ENCODE results near the gene PCCB.
"Not testable (repeated sequence)": the region's sequence is repeated elsewhere in the genome, so short reads cannot be mapped to it uniquely, and the experiment has no call there.

PCCB gene

GRCh38 chr3:136263251-136263650 lies 13.1 kb downstream of the PCCB start:
- Histone ChIP-seq H3K27ac (ENCODE audit: low read depth, low read length) (no peak overlapping the region), H3K9me3 (ENCODE audit: control insufficient read depth, insufficient read depth, low read depth, low read length) (no peaks in the 10 kb centered on the region), H3K4me3 (ENCODE audit: low read depth, low read length) (no peak overlapping the region), H3K4me1 (ENCODE audit: control insufficient read depth, insufficient read depth, low read length) (no peaks in the 10 kb centered on the region), H3K9ac (ENCODE audit: low read length) (no peak overlapping the region), H3K36me3 (ENCODE audit: control insufficient read depth, insufficient read depth, low read length) (peaks cover 45% of the 10 kb centered on the region), H3K27me3 (ENCODE audit: control insufficient read depth, insufficient read depth, low read length) (no peaks in the 10 kb centered on the region)

GRCh38 chr3:136266468-136267125 lies 16.5 kb downstream of the PCCB start:
- peaks cover 27% of the 10 kb centered on the region for H3K36me3 ChIP-seq (ENCODE audit: control insufficient read depth, insufficient read depth, low read length)
- not testable (repeated sequence) for H3K27ac ChIP-seq (ENCODE audit: low read depth, low read length); H3K4me1 ChIP-seq (ENCODE audit: control insufficient read depth, insufficient read depth, low read length); H3K4me3 ChIP-seq (ENCODE audit: low read depth, low read length); H3K27me3 ChIP-seq (ENCODE audit: control insufficient read depth, insufficient read depth, low read length); H3K9me3 ChIP-seq (ENCODE audit: control insufficient read depth, insufficient read depth, low read depth, low read length); H3K9ac ChIP-seq (ENCODE audit: low read length)

GRCh38 chr3:136267235-136267634 lies 17.1 kb downstream of the PCCB start:
- no peaks in the 10 kb centered on the region for H3K4me1 ChIP-seq (ENCODE audit: control insufficient read depth, insufficient read depth, low read length)
- peaks cover 21% of the 10 kb centered on the region for H3K36me3 ChIP-seq (ENCODE audit: control insufficient read depth, insufficient read depth, low read length)
- H3K9me3 ChIP-seq (ENCODE audit: control insufficient read depth, insufficient read depth, low read depth, low read length) = no peaks in the 10 kb centered on the region
- H3K27ac ChIP-seq (ENCODE audit: low read depth, low read length) = no peak overlapping the region
- H3K4me3 ChIP-seq (ENCODE audit: low read depth, low read length) = no peak overlapping the region
- no peaks in the 10 kb centered on the region for H3K27me3 ChIP-seq (ENCODE audit: control insufficient read depth, insufficient read depth, low read length)
- no peak overlapping the region for H3K9ac ChIP-seq (ENCODE audit: low read length)

- H3K36me3 ChIP-seq (ENCODE audit: control insufficient read depth, insufficient read depth, low read length) = peaks cover 5% of the 10 kb centered on the region
- no peaks in the 10 kb centered on the region for H3K9me3 ChIP-seq (ENCODE audit: control insufficient read depth, insufficient read depth, low read depth, low read length)
- H3K9ac ChIP-seq (ENCODE audit: low read length) = no peak overlapping the region
- no peak overlapping the region for H3K4me3 ChIP-seq (ENCODE audit: low read depth, low read length)
- H3K4me1 ChIP-seq (ENCODE audit: control insufficient read depth, insufficient read depth, low read length) = no peaks in the 10 kb centered on the region
- no peaks in the 10 kb centered on the region for H3K27me3 ChIP-seq (ENCODE audit: control insufficient read depth, insufficient read depth, low read length)
- H3K27ac ChIP-seq (ENCODE audit: low read depth, low read length) = no peak overlapping the region
Measured at GRCh38 chr3:136270179-136270578, 20.0 kb downstream of the PCCB start.

GRCh38 chr3:136271626-136272025 lies 21.5 kb downstream of the PCCB start:
- not testable (repeated sequence) for H3K27ac ChIP-seq (ENCODE audit: low read depth, low read length); H3K9ac ChIP-seq (ENCODE audit: low read length); H3K27me3 ChIP-seq (ENCODE audit: control insufficient read depth, insufficient read depth, low read length); H3K36me3 ChIP-seq (ENCODE audit: control insufficient read depth, insufficient read depth, low read length); H3K9me3 ChIP-seq (ENCODE audit: control insufficient read depth, insufficient read depth, low read depth, low read length); H3K4me1 ChIP-seq (ENCODE audit: control insufficient read depth, insufficient read depth, low read length); H3K4me3 ChIP-seq (ENCODE audit: low read depth, low read length)

GRCh38 chr3:136276049-136276755 lies 26.1 kb downstream of the PCCB start:
- Histone ChIP-seq H3K9ac (ENCODE audit: low read length) (no peak overlapping the region), H3K27ac (ENCODE audit: low read depth, low read length) (no peak overlapping the region), H3K36me3 (ENCODE audit: control insufficient read depth, insufficient read depth, low read length) (peaks cover 18% of the 10 kb centered on the region)

GRCh38 chr3:136277115-136277514 lies 27.0 kb downstream of the PCCB start:
- Histone ChIP-seq H3K9me3 (ENCODE audit: control insufficient read depth, insufficient read depth, low read depth, low read length) (peaks cover 22% of the 10 kb centered on the region; the same call in 1 of the 2 replicates), H3K4me3 (ENCODE audit: low read depth, low read length) (no peak overlapping the region), H3K9ac (ENCODE audit: low read length) (no peak overlapping the region), H3K27ac (ENCODE audit: low read depth, low read length) (no peak overlapping the region), H3K27me3 (ENCODE audit: control insufficient read depth, insufficient read depth, low read length) (no peaks in the 10 kb centered on the region), H3K4me1 (ENCODE audit: control insufficient read depth, insufficient read depth, low read length) (peaks cover 22% of the 10 kb centered on the region), H3K36me3 (ENCODE audit: control insufficient read depth, insufficient read depth, low read length) (peaks cover 21% of the 10 kb centered on the region)

More at GRCh38 chr3:136276049-136276755, 26.1 kb downstream of the PCCB start:
- Histone ChIP-seq H3K9me3 (ENCODE audit: control insufficient read depth, insufficient read depth, low read depth, low read length) (peaks cover 21% of the 10 kb centered on the region; the same call in 1 of the 2 replicates), H3K27me3 (ENCODE audit: control insufficient read depth, insufficient read depth, low read length) (no peaks in the 10 kb centered on the region), H3K4me3 (ENCODE audit: low read depth, low read length) (no peak overlapping the region), H3K4me1 (ENCODE audit: control insufficient read depth, insufficient read depth, low read length) (peaks cover 22% of the 10 kb centered on the region)

GRCh38 chr3:136277634-136278033 lies 27.5 kb downstream of the PCCB start:
- Histone ChIP-seq H3K4me1 (ENCODE audit: control insufficient read depth, insufficient read depth, low read length) (peaks cover 22% of the 10 kb centered on the region), H3K36me3 (ENCODE audit: control insufficient read depth, insufficient read depth, low read length) (peaks cover 21% of the 10 kb centered on the region), H3K9ac (ENCODE audit: low read length) (no peak overlapping the region), H3K27me3 (ENCODE audit: control insufficient read depth, insufficient read depth, low read length) (no peaks in the 10 kb centered on the region), H3K27ac (ENCODE audit: low read depth, low read length) (0 out of 2 replicates have a peak overlapping the region, but pooled peaks have one; percentile 72), H3K9me3 (ENCODE audit: control insufficient read depth, insufficient read depth, low read depth, low read length) (peaks cover 22% of the 10 kb centered on the region; the same call in 1 of the 2 replicates), H3K4me3 (ENCODE audit: low read depth, low read length) (no peak overlapping the region; the same call in 1 of the 2 replicates)

- H3K36me3 ChIP-seq (ENCODE audit: control insufficient read depth, insufficient read depth, low read length) = peaks cover 27% of the 10 kb centered on the region
- no peak overlapping the region for H3K27ac ChIP-seq (ENCODE audit: low read depth, low read length)
- H3K27me3 ChIP-seq (ENCODE audit: control insufficient read depth, insufficient read depth, low read length) = no peaks in the 10 kb centered on the region
- H3K4me3 ChIP-seq (ENCODE audit: low read depth, low read length) = no peak overlapping the region
- peaks cover 22% of the 10 kb centered on the region; the same call in 1 of the 2 replicates for H3K9me3 ChIP-seq (ENCODE audit: control insufficient read depth, insufficient read depth, low read depth, low read length)
- H3K9ac ChIP-seq (ENCODE audit: low read length) = no peak overlapping the region
- H3K4me1 ChIP-seq (ENCODE audit: control insufficient read depth, insufficient read depth, low read length) = peaks cover 22% of the 10 kb centered on the region
Measured at GRCh38 chr3:136279092-136279491, 29.0 kb downstream of the PCCB start.

- H3K27me3 ChIP-seq (ENCODE audit: control insufficient read depth, insufficient read depth, low read length) = no peaks in the 10 kb centered on the region
- no peak overlapping the region for H3K9ac ChIP-seq (ENCODE audit: low read length)
- H3K4me1 ChIP-seq (ENCODE audit: control insufficient read depth, insufficient read depth, low read length) = peaks cover 22% of the 10 kb centered on the region
- peaks cover 42% of the 10 kb centered on the region for H3K36me3 ChIP-seq (ENCODE audit: control insufficient read depth, insufficient read depth, low read length)
- H3K27ac ChIP-seq (ENCODE audit: low read depth, low read length) = no peak overlapping the region
- H3K4me3 ChIP-seq (ENCODE audit: low read depth, low read length) = no peak overlapping the region
- peaks cover 22% of the 10 kb centered on the region; the same call in 1 of the 2 replicates for H3K9me3 ChIP-seq (ENCODE audit: control insufficient read depth, insufficient read depth, low read depth, low read length)
Measured at GRCh38 chr3:136280961-136281360, 30.8 kb downstream of the PCCB start.

- peaks cover 47% of the 10 kb centered on the region for H3K36me3 ChIP-seq (ENCODE audit: control insufficient read depth, insufficient read depth, low read length)
- H3K27ac ChIP-seq (ENCODE audit: low read depth, low read length) = no peak overlapping the region
- no peaks in the 10 kb centered on the region for H3K27me3 ChIP-seq (ENCODE audit: control insufficient read depth, insufficient read depth, low read length)
- H3K9ac ChIP-seq (ENCODE audit: low read length) = no peak overlapping the region
- peaks cover 12% of the 10 kb centered on the region for H3K4me1 ChIP-seq (ENCODE audit: control insufficient read depth, insufficient read depth, low read length)
- no peak overlapping the region for H3K4me3 ChIP-seq (ENCODE audit: low read depth, low read length)
- H3K9me3 ChIP-seq (ENCODE audit: control insufficient read depth, insufficient read depth, low read depth, low read length) = peaks cover 22% of the 10 kb centered on the region; the same call in 1 of the 2 replicates
Measured at GRCh38 chr3:136281966-136282520, 31.9 kb downstream of the PCCB start.
